HG02943 (cell line): ENCODE results near the gene AMH.

Experiments
- ATAC-seq: cut with Tn5 transposase; IDR thresholded peaks from one replicate; pipeline ENCODE4 v1.9.1; 2021; ENCODE audit warnings: mild to moderate bottlenecking, low read depth, moderate library complexity; ENCODE audit not compliant: unreplicated experiment

Gene AMH

DNA sequence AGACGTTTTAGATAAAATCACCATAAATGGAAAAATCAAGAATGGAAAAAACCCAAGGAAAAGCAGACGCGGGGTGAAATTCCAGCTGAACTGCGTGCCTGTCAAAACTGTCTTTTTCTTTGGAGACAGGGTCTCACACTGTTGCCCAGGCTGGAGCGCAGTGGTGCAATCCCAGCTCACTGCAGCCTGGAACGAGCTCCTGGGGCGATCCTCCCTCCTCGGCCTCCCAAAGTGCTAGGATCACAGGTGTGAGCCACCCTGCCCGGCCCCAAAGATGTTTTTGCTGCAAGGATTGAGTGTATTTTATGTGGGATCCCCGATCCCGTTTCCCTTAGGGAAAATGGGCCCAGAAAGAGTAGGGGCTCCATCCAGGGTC, 33.7 kb downstream of the AMH start:
- ATAC-seq: no peak

DNA sequence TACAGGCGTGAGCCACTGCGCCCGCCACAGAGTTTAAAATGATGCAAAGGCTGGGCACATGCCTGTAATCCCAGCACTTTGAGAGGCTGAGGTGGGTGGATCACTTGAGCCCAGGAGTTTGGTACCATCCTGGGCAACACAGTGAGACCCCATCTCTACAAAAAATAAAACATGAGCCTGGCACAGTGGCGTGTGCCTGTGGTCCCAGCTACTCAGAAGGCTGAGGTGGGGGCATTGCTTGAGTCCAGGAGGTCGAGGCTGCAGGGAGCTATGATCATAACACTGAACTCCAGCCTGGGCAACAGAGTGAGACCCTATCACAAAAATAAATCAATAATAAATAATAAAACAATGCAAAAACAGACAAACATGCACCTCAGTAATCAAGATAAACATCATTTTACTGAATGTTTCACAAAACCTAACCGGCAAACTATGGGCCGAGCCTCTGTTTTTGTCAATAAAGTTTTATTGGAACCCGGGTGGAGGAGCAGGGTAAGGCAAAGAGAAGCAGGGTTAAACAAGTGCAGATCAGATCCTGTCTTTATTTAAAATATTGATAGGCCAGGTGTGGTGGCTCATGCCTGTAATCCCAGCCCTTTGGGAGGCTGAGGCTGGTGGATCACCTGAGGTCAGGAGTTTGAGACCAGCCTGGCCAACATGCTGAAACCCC, 34.8 kb downstream of the AMH start:
- ATAC-seq: no peak

DNA sequence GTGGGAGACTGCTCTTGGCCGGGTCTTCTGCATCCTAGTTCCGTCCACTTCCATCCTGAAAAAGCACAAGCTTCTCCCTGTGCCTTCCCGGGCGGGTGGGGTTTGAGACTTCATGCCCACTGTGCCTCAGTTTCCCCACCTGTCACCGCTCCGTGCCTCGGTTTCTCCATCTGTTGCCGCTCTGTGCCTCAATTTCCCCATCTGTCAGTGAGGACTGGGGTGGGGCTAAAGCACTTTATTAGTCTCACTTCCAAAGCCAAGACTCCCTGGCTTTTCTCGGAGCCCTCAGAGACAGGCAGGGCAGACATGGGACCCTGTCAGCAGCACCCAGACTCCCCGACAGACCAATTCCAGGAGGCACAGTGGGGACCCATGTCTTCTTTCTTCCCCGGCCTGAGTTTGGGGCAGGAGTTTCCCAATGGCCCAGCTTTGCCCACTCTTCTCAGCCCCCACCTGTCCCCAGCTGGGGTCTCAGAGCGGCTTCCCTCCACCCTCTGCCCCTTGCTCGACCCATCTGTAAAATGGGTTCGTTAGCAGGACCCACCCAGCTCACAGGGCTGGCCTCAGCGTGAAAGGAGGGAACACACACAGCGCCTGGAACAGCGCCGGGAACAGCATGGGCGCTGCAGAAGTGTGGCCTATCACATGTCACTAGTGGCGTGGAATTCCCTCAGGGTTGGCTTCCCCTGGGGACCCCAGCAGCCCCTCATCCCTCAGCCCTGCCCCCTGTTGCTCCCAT, 37.4 kb downstream of the AMH start:
- ATAC-seq: no peak

DNA sequence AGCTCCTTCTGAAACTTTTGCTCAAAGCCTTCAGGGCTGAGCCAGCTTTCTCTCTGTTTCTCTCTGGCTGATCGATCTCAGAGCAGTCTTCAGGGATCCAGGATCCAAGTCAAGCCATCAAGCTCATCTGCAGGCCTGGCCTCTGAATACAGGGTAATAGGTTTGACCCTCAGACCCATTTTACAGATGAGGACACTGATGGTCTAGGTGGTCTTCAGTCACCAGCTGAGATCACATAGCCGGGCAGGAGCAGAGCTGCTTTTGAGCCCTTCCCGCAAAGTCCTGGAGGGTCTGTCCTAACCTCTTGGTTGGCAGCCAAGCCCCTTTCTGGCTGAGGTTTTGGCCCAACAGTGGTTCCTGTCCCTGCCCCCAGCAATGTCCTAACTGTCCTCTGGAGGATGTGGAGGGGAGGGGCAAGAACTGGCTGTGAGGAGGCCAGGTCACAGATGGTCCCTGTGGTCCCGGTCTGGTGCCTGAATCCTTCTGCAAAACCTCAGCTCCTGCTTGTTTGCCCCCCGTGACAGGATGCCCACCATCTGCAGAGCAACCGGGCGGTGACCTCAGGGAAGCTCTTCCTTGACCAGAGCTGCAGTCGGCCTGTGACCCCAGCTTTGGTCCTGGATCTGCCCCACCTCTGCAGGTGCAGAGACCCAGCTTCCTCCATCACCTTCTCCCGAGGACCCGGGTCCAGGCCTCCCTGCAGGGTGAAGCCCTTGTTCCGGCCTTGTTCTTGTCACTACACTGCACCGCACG, 38.6 kb downstream of the AMH start:
- ATAC-seq: no peak

DNA sequence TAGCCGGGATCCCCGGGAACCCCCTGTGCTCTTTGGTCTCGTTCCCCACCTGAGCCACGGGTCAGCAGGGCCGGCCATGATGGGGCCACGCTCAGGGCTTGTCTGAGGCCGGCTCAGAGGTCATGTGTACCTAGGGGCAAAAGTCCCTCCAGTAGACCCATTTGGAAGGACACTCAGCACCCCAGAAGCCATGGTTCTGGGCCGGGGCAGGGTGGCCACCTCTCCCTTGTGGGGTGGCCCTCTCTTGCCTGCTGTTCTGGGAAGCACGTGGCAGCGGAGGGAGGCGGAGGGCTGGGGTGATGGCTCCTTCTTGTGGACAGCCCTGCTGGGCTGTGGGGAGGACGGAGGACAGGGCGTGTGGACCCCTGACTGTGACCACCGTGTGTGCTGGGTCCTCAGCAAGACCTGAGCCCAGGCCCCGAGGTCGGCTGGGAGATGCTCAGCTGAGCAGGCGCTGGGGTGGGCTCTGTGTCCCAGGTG, 39.3 kb downstream of the AMH start:
- ATAC-seq: no peak

DNA sequence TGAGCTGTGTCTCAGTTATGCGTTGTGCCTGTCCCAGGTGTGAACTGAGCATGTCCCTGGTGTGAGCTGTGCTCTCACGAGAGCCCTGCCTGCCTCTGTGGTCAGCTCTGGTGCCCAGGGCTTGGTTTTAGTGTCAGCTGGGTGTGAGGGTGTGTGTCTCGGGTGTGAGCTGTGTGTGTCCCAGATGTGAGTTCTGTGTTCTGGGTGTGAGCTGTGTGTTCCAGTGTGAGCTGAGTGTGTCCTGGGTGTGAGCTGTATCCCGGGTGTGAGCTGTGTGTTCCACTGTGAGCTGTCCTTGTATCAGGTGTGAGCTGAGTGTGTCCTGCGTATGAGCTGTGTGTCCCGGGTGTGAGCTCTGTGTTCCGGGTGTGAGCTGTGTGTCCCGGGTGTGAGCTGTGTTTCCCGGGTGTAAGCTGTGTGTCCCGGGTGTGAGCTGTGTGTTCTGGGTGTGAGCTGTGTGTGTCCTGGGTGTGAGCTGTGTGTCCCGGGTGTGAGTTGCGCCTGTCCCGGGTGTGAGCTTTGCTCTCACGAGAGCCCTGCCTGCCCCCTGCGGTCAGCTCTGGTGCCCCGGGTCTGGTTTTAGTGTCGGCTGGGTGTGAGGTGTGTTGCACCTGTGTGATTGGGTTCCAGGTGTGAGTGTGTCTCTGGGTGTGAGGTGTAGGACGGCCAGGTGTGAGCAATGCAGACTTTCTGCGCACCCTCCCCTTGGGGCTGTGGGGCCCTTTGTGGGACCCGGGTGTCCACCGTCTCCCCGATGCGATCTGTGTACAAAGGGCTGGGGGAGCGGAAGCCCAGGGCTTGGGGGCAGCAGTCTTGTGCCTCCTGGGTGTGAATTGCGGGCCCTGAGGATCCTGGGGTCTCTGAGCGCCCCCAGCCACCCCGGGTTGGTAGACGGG, 39.9 kb downstream of the AMH start:
- no peak for ATAC-seq

DNA sequence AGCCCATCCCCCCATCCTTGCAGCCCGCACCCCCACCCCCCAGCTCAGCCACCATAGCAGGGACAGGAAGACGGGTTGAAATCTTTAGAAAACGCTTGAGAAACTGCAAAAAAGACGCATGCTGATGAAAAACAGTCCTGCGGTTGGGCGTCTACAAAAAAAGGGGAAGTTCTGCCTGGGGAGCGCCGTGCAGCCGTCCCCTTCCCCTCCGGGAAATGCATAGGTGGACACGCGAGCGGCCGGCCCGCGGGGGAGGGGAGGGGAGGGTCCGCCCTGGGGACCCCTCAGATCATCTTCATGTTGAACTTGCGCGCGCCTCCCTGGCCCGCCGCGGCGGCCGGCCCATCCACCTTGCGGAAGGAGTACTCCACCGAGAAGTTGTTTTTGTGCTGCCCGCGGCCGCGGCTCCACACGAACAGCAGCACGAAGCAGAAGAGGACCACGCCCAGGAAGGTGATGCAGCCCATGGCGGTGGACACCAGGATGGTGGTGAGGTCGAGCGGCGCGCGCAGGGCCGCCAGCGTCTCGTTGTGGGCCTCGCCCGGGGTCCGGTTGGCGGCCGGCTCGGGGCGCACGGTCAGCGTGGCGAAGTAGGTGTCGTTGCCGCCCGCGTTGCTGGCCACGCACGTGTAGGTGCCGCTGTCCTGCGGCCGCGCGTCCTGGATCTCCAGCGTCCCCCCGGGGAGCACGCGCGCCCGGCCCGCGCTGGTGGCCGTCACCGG, 40.8 kb downstream of the AMH start:
- ATAC-seq: no peak

DNA sequence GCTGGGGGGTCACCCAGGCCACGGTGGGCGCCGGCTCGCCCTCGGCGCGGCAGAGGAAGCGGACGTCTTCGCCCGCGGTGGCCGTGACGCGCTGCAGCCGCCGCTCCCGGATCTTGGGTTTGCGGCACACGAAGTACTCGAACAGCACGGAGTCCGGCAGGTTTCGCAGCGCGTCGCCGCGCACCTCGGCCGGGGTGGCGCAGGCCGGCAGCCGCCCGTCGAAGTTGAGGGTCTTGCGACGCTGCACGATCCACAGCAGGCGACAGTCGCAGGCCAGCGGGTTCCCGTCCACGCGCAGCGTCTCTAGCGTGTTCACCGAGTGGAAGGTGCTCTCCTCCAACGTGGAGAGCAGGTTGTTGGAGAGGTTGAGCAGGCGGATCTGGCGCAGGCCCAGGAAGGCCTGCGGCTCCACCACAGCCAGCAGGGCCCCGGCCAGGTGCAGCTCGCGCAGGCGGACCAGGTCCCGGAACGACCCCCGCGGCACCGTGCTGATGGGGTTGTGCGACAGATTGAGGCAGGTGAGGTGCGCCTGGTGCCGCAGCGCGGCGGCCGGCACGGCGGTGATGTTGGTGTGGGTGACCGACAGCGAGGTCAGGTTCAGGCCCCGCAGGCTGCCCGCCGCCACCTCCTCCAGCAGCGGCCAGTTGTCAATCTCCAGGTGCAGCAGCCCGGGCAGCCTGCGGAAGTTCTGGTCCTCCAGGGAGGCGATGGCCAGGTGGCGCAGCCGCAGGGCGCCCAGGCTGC, 41.5 kb downstream of the AMH start:
- ATAC-seq: no peak

DNA sequence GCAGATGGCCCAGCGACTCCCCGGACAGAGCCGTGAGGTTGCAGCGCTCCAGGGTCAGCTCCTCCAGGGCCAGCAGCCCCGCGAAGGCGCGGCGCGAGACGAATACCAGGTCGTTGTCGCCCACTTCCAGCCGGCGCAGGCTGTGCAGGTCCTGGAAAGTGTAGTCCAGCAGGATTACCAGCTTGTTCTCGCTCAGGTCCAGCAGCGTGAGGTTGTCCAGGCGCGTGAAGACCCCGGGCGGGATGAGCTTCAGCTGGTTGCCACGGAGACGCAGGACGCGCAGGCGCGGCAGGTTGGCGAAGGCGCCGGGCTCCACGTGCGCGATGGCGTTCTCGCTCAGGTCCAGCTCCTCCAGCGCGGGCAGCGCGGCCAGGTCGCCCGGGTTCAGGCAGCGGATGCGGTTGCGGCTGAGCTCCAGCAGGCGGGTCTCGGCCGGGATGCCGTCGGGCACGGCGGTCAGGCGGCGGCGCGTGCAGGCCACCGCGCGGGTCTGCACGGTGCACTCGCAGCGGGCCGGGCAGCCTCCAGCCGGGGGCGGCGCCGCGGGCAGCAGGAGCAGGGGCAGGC, 42.1 kb downstream of the AMH start:
- ATAC-seq: no peak

DNA sequence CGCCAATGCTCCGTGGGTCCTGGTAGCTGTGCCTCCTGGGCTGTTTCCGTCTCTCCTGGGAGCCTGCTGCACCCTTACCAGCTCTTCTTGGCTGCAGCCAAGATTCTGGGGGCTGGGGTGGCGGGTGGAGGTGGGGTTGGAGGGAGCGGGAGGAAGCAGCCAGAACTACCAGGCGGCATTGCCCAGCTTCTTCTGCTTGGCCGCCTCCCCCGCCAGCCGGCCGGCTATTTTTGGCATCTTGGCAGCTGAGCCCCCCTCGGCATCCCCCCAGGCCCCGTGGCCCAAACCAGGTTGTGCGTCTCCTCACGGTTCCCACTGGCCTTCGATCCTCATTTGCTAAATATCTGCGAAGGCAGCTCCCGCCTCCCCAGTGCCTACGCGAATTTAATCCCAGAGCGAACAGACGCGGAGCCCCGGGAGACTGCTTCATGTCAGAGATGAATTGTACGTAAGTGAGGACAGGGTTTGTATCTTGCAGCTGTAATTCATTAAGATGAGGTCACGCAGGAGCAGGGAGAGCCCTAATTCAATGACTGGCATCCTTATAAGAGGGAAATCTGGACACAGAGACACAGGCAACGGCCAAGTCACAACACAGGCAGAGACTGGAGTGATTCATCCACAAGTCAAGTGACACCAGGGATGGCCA, 45.7 kb downstream of the AMH start:
- no peak for ATAC-seq

DNA sequence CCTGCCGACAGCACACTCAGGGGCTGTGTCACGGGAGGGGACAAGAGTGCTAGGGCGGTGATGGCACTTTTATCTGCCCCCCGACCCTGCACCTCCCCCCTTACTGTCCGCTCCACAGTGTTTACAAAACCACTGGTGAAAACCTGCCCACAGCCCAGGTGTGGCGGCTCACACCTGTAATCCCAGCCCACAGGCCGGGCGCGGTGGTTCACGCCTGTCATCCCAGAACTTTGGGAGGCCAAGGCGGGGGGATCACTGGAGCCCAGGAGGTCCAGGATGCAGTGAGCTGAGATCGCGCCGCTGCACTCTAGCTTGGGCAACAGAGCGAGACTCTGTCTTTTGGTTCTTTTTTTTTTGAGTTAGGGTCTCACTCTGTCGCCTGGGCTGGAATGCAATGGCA, 47.0 kb downstream of the AMH start:
- ATAC-seq: no peak

DNA sequence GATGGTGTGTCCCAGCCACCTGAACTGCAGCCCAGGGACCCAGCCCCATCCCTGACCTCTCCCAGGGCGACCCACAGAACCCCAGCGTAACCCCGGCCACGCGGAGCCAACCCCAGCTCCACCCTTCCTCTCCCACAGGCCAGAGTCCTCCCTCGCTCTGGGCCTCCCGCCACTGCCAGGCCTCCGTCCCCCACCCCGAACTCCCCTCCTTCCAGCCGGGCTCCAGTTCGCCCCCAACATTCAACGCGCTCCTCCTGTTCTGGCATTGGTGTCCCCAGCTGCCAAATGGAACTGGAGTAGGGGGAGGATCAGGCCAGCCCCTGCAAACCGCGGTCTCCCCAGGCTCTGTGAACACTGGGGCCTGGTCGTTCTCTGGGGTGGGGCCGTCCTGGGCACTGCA, 51.4 kb downstream of the AMH start:
- no peak for ATAC-seq
